Left lung (tissue), 10 donors: Measurements from ENCODE around the gene PSMA6. TPM values are rescaled to one million over a fixed set of nuclear protein-coding genes. Genes with fewer than 3 reads are reported as not detected.
"Not testable (repeated sequence)": the region's sequence is repeated elsewhere in the genome, so short reads cannot be mapped to it uniquely, and the experiment has no call there.

Experiments used
- ATAC-seq: fragments of 200-7000 bp; cut with Tn5 transposase; one replicate; pipeline ENCODE4 v1.9.1; 2020; ENCODE audit warnings: moderate library complexity
- DNase-seq, 4 donors: peaks; one replicate each; pipeline ENCODE4 v3.0.0-alpha.2; 2013 to 2020
- H3K27ac ChIP-seq, 2 donors: fragments of 200-600 bp; sonication (generic) in 1 of 2; one replicate each; pipeline versions ENCODE4 v1.5.0 to v1.8.0; 2020 to 2021
- H3K27me3 ChIP-seq, 2 donors: fragments of 200-600 bp; sonication (generic) in 1 of 2; one replicate each; pipeline versions ENCODE4 v1.5.0 to v1.8.0; 2020 to 2021
- H3K36me3 ChIP-seq, 2 donors: fragments of 200-600 bp; sonication (generic) in 1 of 2; one replicate each; pipeline versions ENCODE4 v1.5.0 to v1.8.0; 2020 to 2021
- H3K4me1 ChIP-seq, 2 donors: fragments of 200-600 bp; one replicate each; pipeline ENCODE4 v1.8.0; 2021
- H3K4me3 ChIP-seq, 2 donors: fragments of 200-600 bp; sonication (generic) in 1 of 2; one replicate each; pipeline versions ENCODE4 v1.5.0 to v1.8.0; 2020 to 2021; ENCODE audit warnings: mild to moderate bottlenecking in 1 of 2
- H3K9me3 ChIP-seq, 2 donors: fragments of 200-600 bp; sonication (generic) in 1 of 2; one replicate each; pipeline versions ENCODE4 v1.5.0 to v1.8.0; 2020 to 2021
- CTCF ChIP-seq, 2 donors: fragments of 200-600 bp; sonication (generic) in 1 of 2; IDR thresholded peaks; one replicate each; pipeline versions ENCODE4 v1.5.0 to v1.8.0; 2021; ENCODE audit warnings: antibody characterized with exemption in 2 of 2
- intact Hi-C, 2 donors: fragments of 100-400 bp; cut with DNase I; formaldehyde crosslinking; loops; one replicate each; pipeline versions ENCODE4 v1.11.2 to v1.14.2; 2022
- polyA plus RNA-seq, 6 donors: library from polyadenylated mRNA; unstranded; fragments of 120-200 nt; gene quantifications; one replicate each; pipeline ENCODE4 v1.2.1, GENCODE V29; 2013; ENCODE audit not compliant: insufficient read length in 6 of 6
- total RNA-seq, 2 donors: library from RNA; stranded (reverse); fragmentation: NEBNext Ultra II Directional; extraction: Animal tissue kit (Norgen Biotek cat#: 25700); gene quantifications; one replicate each; pipeline ENCODE4 v1.2.1, GENCODE V29; 2021
- donor health status: DM: no; HTN: yes; CAD: no.
- donor health status: DM: no; HTN: no; CAD: no.

PSMA6 gene
- total and polyA plus RNA-seq, 8 donors = 139 to 258 (median 163) TPM

- H3K27me3 ChIP-seq = no peaks in the 10 kb centered on the region
- H3K4me3 ChIP-seq = no peak overlapping the region
- peaks cover 3 to 42% of the 10 kb centered on the region in 2 donors for H3K4me1 ChIP-seq
- intact Hi-C loops = no loop called here
- H3K27ac ChIP-seq = no peak overlapping the region
- H3K9me3 ChIP-seq = no peaks in the 10 kb centered on the region
- peak in 1 of 4 donors; percentile 53 for DNase-seq
- ATAC-seq = peak; percentile 70
- no peak for TF ChIP-seq CTCF (IDR thresholded peaks at IDR 0.05)
- no peaks in the 10 kb centered on the region for H3K36me3 ChIP-seq
Observed at GRCh38 chr14:35347323-35348043, 55.3 kb downstream of the PSMA6 start.

- H3K36me3 ChIP-seq, ATAC-seq, intact Hi-C loops, H3K4me3 ChIP-seq, DNase-seq, H3K27ac ChIP-seq, H3K27me3 ChIP-seq, H3K9me3 ChIP-seq: not testable (repeated sequence)
- H3K4me1 ChIP-seq = peaks cover 0 to 42% of the 10 kb centered on the region in 2 donors
Observed at GRCh38 chr14:35348044-35348380, 55.8 kb downstream of the PSMA6 start.

- no peak for TF ChIP-seq CTCF (IDR thresholded peaks at IDR 0.05)
- intact Hi-C loops = no loop called here
- Histone ChIP-seq H3K9me3 (no peaks in the 10 kb centered on the region), H3K27ac (no peak overlapping the region), H3K4me1 (peaks cover 0 to 38% of the 10 kb centered on the region in 2 donors), H3K36me3 (no peaks in the 10 kb centered on the region), H3K27me3 (no peaks in the 10 kb centered on the region), H3K4me3 (no peak overlapping the region)
- DNase-seq (no peak), ATAC-seq (no peak)
Observed at GRCh38 chr14:35349496-35350365, 57.5 kb downstream of the PSMA6 start.

- Histone ChIP-seq H3K27me3 (no peaks in the 10 kb centered on the region), H3K9me3 (no peaks in the 10 kb centered on the region), H3K27ac (peak overlapping the region in 1 of 2 donors; percentile 65), H3K4me3 (no peak overlapping the region), H3K36me3 (no peaks in the 10 kb centered on the region), H3K4me1 (peaks cover 6 to 37% of the 10 kb centered on the region in 2 donors)
- intact Hi-C loops = no loop called here
- no peak for DNase-seq
- no peak for ATAC-seq
- TF ChIP-seq CTCF (IDR thresholded peaks at IDR 0.05) = no peak
Observed at GRCh38 chr14:35351497-35351896, 59.3 kb downstream of the PSMA6 start.

DNA sequence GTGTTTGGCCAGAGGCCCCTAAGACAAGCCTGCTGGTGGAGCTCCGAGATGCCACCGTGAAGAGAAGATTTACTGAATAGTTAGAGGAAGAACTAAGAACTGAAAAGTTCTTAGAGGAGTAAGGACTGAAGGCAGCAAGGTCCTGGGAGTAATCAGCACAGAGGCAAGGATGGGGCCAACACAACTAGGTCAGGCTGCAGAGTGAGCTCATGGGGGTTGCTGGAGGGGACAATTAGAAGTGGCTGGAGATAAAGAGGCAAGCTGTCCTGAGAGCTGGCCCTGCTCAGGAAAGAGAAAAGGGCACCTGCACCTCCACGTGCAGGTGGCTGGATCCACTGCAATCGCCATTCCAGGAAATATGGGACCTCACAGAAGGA, 59.7 kb downstream of the PSMA6 start:
- Histone ChIP-seq H3K27me3 (no peaks in the 10 kb centered on the region), H3K27ac (peak overlapping the region in 1 of 2 donors; percentile 65), H3K4me3 (no peak overlapping the region), H3K36me3 (no peaks in the 10 kb centered on the region), H3K4me1 (peaks cover 6 to 37% of the 10 kb centered on the region in 2 donors), H3K9me3 (no peaks in the 10 kb centered on the region)
- TF ChIP-seq CTCF (IDR thresholded peaks at IDR 0.05) = no peak
- intact Hi-C loops = no loop called here
- ATAC-seq = no peak
- DNase-seq = no peak
